Inflammatory macrophage (primary cell): ENCODE measurements around the gene MED22.

Source experiments
- DNase-seq, 2 donors: peaks; one replicate each; pipeline ENCODE4 v3.0.0-alpha.2; 2020 to 2022

Gene MED22

GRCh38 chr9:133375724-133376654 is 28.1 kb upstream of the MED22 start, which contains the start of the genes STKLD1 and SURF4:
Gene STKLD1 (plus strand): TSS chr9:133376366. CDS start chr9:133376474, 108 bp downstream.
Gene SURF4 (minus strand): TSS chr9:133376060. CDS start chr9:133375969, 91 bp downstream.
- peak; percentile 97 to 98 for DNase-seq

- peak; percentile 40 to 60 for DNase-seq
These were observed 27.3 kb upstream of the MED22 start for GRCh38 chr9:133375116-133375723.

- DNase-seq, result peak; percentile 8 to 47
These were observed 26.7 kb upstream of the MED22 start for GRCh38 chr9:133374612-133375115.

- DNase-seq, result no peak
These were observed 24.2 kb upstream of the MED22 start for GRCh38 chr9:133372144-133372543.

GRCh38 chr9:133371261-133371711 is 23.4 kb upstream of the MED22 start:
- DNase-seq, result peak in 1 of 2 donors; percentile 9

- no peak for DNase-seq
These were observed 22.8 kb upstream of the MED22 start for GRCh38 chr9:133370685-133371084.

GRCh38 chr9:133369933-133370332 is 22.0 kb upstream of the MED22 start:
- no peak for DNase-seq

GRCh38 chr9:133369422-133369821 is 21.5 kb upstream of the MED22 start:
- no peak for DNase-seq

- no peak for DNase-seq
These were observed 20.4 kb upstream of the MED22 start for GRCh38 chr9:133368249-133368881.

- no peak for DNase-seq
These were observed 19.8 kb upstream of the MED22 start for GRCh38 chr9:133367778-133368177.

- no peak for DNase-seq
These were observed 19.3 kb upstream of the MED22 start for GRCh38 chr9:133367221-133367620.

GRCh38 chr9:133366435-133366834 is 18.5 kb upstream of the MED22 start:
- no peak for DNase-seq

GRCh38 chr9:133362359-133363044 is 14.6 kb upstream of the MED22 start:
- no peak for DNase-seq

- DNase-seq, result no peak
These were observed 13.7 kb upstream of the MED22 start for GRCh38 chr9:133361507-133362092.

GRCh38 chr9:133360400-133361393 is 12.8 kb upstream of the MED22 start:
- no peak for DNase-seq

GRCh38 chr9:133359399-133360175 is 11.7 kb upstream of the MED22 start:
- no peak for DNase-seq

- DNase-seq, result no peak
These were observed 9.7 kb upstream of the MED22 start for GRCh38 chr9:133357656-133358055.

- peak; percentile 82 to 90 for DNase-seq
These were observed 8.6 kb upstream of the MED22 start, which contains the start of the genes SURF1 and SURF2 for GRCh38 chr9:133356391-133357091. Gene SURF1 (minus strand): TSS chr9:133356487. CDS start chr9:133356453, 34 bp downstream. Gene SURF2 (plus strand): TSS chr9:133356550. CDS start chr9:133356593, 43 bp downstream.

GRCh38 chr9:133355881-133356357 is 8.0 kb upstream of the MED22 start:
- no peak for DNase-seq
